ENCODE results near the gene INF2.

GRCh38 chr14:104705340-104706047 is 16.1 kb downstream of the INF2 start:
- TF ChIP-seq, protein P1, sequence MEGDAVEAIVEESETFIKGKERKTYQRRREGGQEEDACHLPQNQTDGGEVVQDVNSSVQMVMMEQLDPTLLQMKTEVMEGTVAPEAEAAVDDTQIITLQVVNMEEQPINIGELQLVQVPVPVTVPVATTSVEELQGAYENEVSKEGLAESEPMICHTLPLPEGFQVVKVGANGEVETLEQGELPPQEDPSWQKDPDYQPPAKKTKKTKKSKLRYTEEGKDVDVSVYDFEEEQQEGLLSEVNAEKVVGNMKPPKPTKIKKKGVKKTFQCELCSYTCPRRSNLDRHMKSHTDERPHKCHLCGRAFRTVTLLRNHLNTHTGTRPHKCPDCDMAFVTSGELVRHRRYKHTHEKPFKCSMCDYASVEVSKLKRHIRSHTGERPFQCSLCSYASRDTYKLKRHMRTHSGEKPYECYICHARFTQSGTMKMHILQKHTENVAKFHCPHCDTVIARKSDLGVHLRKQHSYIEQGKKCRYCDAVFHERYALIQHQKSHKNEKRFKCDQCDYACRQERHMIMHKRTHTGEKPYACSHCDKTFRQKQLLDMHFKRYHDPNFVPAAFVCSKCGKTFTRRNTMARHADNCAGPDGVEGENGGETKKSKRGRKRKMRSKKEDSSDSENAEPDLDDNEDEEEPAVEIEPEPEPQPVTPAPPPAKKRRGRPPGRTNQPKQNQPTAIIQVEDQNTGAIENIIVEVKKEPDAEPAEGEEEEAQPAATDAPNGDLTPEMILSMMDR (conservative IDR thresholded peaks at IDR 0.05), result no peak
- TF ChIP-seq EZH2 (IDR thresholded peaks at IDR 0.05; ENCODE audit: low read depth), result no peak

All from PC-9 (cell line).